Mesenchymal stem cell (in vitro differentiated cells and primary cell): ENCODE results near the gene GPR152.
"Not testable (repeated sequence)": the region's sequence is repeated elsewhere in the genome, so short reads cannot be mapped to it uniquely, and the experiment has no call there.

Source experiments
- DNase-seq: peaks from one replicate; pipeline ENCODE4 v3.0.0-alpha.2; 2013
- H2AFZ ChIP-seq: one replicate; pipeline ENCODE4 v1.6.1; 2013; ENCODE audit warnings: low read depth, mild to moderate bottlenecking, control low read depth, inconsistent platforms, low read length, moderate library complexity
- H2AK5ac ChIP-seq: 2 replicates; pipeline ENCODE4 v1.6.1; 2013; ENCODE audit warnings: low read length, moderate library complexity, mild to moderate bottlenecking, inconsistent platforms; ENCODE audit not compliant: severe bottlenecking
- H2BK120ac ChIP-seq: one replicate; pipeline ENCODE4 v1.6.1; 2013; ENCODE audit warnings: low read depth, mild to moderate bottlenecking, inconsistent platforms, low read length, moderate library complexity
- H2BK12ac ChIP-seq, 2 experiments: one replicate each; pipeline ENCODE4 v1.6.1; 2013; ENCODE audit warnings: inconsistent platforms in 2 of 2, low read length in 2 of 2, mild to moderate bottlenecking in 2 of 2, moderate library complexity in 2 of 2, control low read depth in 1 of 2
- H2BK15ac ChIP-seq: one replicate; pipeline ENCODE4 v1.6.1; 2013; ENCODE audit warnings: mild to moderate bottlenecking, low read depth, inconsistent platforms; ENCODE audit not compliant: poor library complexity, severe bottlenecking
- H2BK5ac ChIP-seq: 2 replicates; pipeline ENCODE4 v1.6.1; 2013; ENCODE audit warnings: low read depth, mild to moderate bottlenecking, low read length, control low read depth, inconsistent platforms; ENCODE audit not compliant: poor library complexity, severe bottlenecking
- H3K14ac ChIP-seq, 2 experiments: one replicate each; pipeline ENCODE4 v1.6.1; 2013; ENCODE audit warnings: inconsistent platforms in 2 of 2, low read length in 2 of 2, control low read depth in 1 of 2, mild to moderate bottlenecking in 1 of 2, moderate library complexity in 1 of 2
- H3K18ac ChIP-seq, 2 experiments: one replicate each; pipeline ENCODE4 v1.6.1; 2013; ENCODE audit warnings: inconsistent platforms in 2 of 2, low read length in 2 of 2, control low read depth in 1 of 2, low read depth in 1 of 2, mild to moderate bottlenecking in 1 of 2
- H3K23ac ChIP-seq, 2 experiments: one replicate each; pipeline ENCODE4 v1.6.1; 2013; ENCODE audit warnings: inconsistent platforms in 2 of 2, low read length in 2 of 2, mild to moderate bottlenecking in 2 of 2, moderate library complexity in 2 of 2, control low read depth in 1 of 2
- H3K27ac ChIP-seq: 2 replicates; pipeline ENCODE4 v1.5.1; 2013; ENCODE audit warnings: mild to moderate bottlenecking, moderate library complexity, low read length, control low read depth, inconsistent platforms; ENCODE audit not compliant: poor library complexity, severe bottlenecking
- H3K27me3 ChIP-seq, 2 experiments: 2 replicates each; pipeline versions ENCODE4 v1.6.1 to v1.7.0; 2013; ENCODE audit warnings: low read length in 2 of 2, mild to moderate bottlenecking in 2 of 2, moderate library complexity in 2 of 2, control low read depth in 1 of 2, inconsistent platforms in 1 of 2; ENCODE audit not compliant: control insufficient read depth in 1 of 2, insufficient read depth in 1 of 2
- H3K36me3 ChIP-seq, 2 experiments: 2 replicates each; pipeline versions ENCODE4 v1.6.1 to v1.7.0; 2013; ENCODE audit warnings: low read length in 2 of 2, control low read depth in 1 of 2, inconsistent platforms in 1 of 2, low read depth in 1 of 2, mild to moderate bottlenecking in 1 of 2; ENCODE audit not compliant: insufficient read depth in 2 of 2, control insufficient read depth in 1 of 2
- H3K4ac ChIP-seq, 2 experiments: one replicate each; pipeline ENCODE4 v1.6.1; 2013; ENCODE audit warnings: inconsistent platforms in 2 of 2, low read length in 2 of 2, mild to moderate bottlenecking in 2 of 2, moderate library complexity in 2 of 2, control low read depth in 1 of 2, low read depth in 1 of 2
- H3K4me1 ChIP-seq: 2 replicates; pipeline ENCODE4 v1.6.1; 2013; ENCODE audit warnings: low read depth, low read length, control low read depth; ENCODE audit not compliant: control insufficient read depth, insufficient read depth
- H3K4me2 ChIP-seq: 2 replicates; pipeline ENCODE4 v1.6.1; 2013; ENCODE audit warnings: low read length, mild to moderate bottlenecking, inconsistent platforms; ENCODE audit not compliant: poor library complexity, severe bottlenecking
- H3K4me3 ChIP-seq, 2 experiments: 2 replicates each; pipeline versions ENCODE4 v1.5.1 to v1.7.0; 2013; ENCODE audit warnings: low read length in 2 of 2, mild to moderate bottlenecking in 2 of 2, control low read depth in 1 of 2, low read depth in 1 of 2; ENCODE audit not compliant: insufficient read depth in 1 of 2
- H3K79me1 ChIP-seq: replicated peaks from 2 replicates; pipeline ENCODE4 v1.6.1; 2013; ENCODE audit warnings: mild to moderate bottlenecking, control low read depth, low read length, inconsistent platforms; ENCODE audit not compliant: poor library complexity, severe bottlenecking
- H3K9ac ChIP-seq: 2 replicates; pipeline ENCODE4 v1.7.0; 2013; ENCODE audit warnings: mild to moderate bottlenecking, low read length, moderate library complexity
- H3K9me3 ChIP-seq: 2 replicates; pipeline ENCODE4 v1.7.0; 2013; ENCODE audit warnings: mild to moderate bottlenecking, low read length; ENCODE audit not compliant: control insufficient read depth
- H4K8ac ChIP-seq: one replicate; pipeline ENCODE4 v1.6.1; 2013; ENCODE audit warnings: inconsistent platforms, mild to moderate bottlenecking, low read length, moderate library complexity
- H4K91ac ChIP-seq: one replicate; pipeline ENCODE4 v1.6.1; 2013; ENCODE audit warnings: mild to moderate bottlenecking, low read length, inconsistent platforms
- WGBS: methylation state at CpG from one replicate; pipeline ENCODE4 v1.1.7; 2013; ENCODE audit warnings: mixed read lengths; 5-methylcytosine and 5-hydroxymethylcytosine counted together

GPR152 gene

DNA sequence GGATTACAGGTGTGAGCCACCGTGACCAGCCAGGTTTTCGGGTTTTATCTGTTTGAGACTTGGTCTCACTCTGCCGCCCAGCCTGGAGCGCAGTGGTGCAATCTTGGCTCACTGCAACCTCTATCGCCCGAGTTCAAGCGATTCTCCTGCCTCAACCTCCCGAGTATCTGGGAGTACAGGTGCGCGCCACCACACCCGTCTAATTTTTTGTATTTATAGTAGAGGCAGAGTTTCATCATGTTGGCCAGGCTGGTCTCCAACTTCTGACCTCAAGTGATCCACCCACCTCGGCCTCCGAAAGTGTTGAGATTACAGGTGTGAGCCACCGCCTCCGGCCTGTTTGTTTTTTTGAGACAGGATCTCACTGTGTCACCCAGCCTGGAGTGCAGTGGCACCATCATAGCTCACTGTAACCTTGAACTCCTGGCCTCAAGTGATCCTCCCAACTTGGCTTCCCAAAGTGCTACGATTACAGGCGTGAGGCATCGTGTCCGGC is 25.1 kb downstream of the GPR152 start:
- 92% methylated on average over 19 of the region's 19 CpGs for WGBS

DNA sequence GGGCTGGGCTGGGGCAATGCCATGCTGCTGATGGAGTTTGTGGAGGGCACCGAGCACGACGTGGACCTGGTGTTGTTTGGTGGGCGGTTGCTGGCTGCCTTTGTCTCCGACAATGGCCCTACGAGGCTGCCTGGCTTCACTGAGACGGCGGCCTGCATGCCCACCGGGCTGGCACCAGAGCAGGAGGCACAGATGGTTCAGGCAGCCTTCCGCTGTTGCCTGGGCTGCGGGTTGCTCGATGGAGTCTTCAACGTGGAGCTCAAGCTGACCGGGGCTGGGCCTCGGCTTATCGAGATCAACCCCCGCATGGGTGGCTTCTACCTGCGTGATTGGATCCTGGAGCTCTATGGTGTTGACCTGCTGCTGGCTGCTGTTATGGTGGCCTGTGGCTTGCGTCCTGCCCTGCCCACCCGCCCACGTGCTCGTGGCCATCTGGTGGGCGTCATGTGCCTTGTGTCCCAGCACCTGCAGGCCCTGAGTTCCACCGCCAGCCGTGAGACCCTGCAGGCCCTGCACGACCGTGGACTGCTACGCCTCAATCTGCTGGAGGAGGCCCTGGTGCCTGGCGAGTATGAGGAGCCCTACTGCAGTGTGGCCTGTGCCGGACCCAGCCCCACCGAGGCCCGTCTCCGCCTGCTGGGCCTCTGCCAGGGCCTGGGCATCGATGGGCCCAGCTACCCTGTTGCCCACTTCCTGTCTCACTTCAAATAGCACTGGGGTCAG is 28.5 kb downstream of the GPR152 start:
- H3K4me1 ChIP-seq = peaks cover 35% of the 10 kb centered on the region
- no peak overlapping the region for H3K9ac ChIP-seq
- H3K23ac ChIP-seq = no peak overlapping the region
- no peak overlapping the region for H2BK120ac ChIP-seq
- H3K9me3 ChIP-seq = no peaks in the 10 kb centered on the region
- no peak overlapping the region for H4K8ac ChIP-seq
- H3K14ac ChIP-seq = no peak overlapping the region
- no peak for DNase-seq
- no peak overlapping the region for H2BK15ac ChIP-seq
- H3K4ac ChIP-seq = no peak overlapping the region
- no peak overlapping the region for H2AK5ac ChIP-seq
- peak overlapping the region in 1 of 2 experiments; percentile 1 for H3K4me3 ChIP-seq
- no peak overlapping the region for H2BK5ac ChIP-seq
- H3K36me3 ChIP-seq = peaks cover 0 to 13% of the 10 kb centered on the region in 2 experiments
- H3K79me1 ChIP-seq = peaks cover 8% of the 10 kb centered on the region
- no peak overlapping the region for H2AFZ ChIP-seq
- no peak overlapping the region for H3K27ac ChIP-seq
- H3K4me2 ChIP-seq = no peak overlapping the region
- H3K18ac ChIP-seq = no peak overlapping the region
- H3K27me3 ChIP-seq = no peaks in the 10 kb centered on the region
- H4K91ac ChIP-seq = no peak overlapping the region
- H2BK12ac ChIP-seq = no peak overlapping the region
- WGBS = 92% methylated on average over 30 of the region's 34 CpGs

More for the DNA sequence above, 25.1 kb downstream of the GPR152 start:
- not testable (repeated sequence) for H2BK5ac ChIP-seq, H2BK15ac ChIP-seq, DNase-seq, H3K23ac ChIP-seq, H3K18ac ChIP-seq, H3K9me3 ChIP-seq, H2AK5ac ChIP-seq, H3K27me3 ChIP-seq, H3K14ac ChIP-seq, H3K4me2 ChIP-seq, H2BK120ac ChIP-seq, H3K27ac ChIP-seq, H4K91ac ChIP-seq, H2BK12ac ChIP-seq, H2AFZ ChIP-seq
- peaks cover 18 to 36% of the 10 kb centered on the region in 2 experiments for H3K36me3 ChIP-seq
- H3K9ac ChIP-seq = peak overlapping the region; percentile 97
- H3K79me1 ChIP-seq = peaks cover 12% of the 10 kb centered on the region
- H4K8ac ChIP-seq = peak overlapping the region; percentile 98
- H3K4ac ChIP-seq = peak overlapping the region; percentile 19 to 85
- peaks cover 18% of the 10 kb centered on the region for H3K4me1 ChIP-seq
- H3K4me3 ChIP-seq = peak overlapping the region in 1 of 2 experiments; percentile 93

DNA sequence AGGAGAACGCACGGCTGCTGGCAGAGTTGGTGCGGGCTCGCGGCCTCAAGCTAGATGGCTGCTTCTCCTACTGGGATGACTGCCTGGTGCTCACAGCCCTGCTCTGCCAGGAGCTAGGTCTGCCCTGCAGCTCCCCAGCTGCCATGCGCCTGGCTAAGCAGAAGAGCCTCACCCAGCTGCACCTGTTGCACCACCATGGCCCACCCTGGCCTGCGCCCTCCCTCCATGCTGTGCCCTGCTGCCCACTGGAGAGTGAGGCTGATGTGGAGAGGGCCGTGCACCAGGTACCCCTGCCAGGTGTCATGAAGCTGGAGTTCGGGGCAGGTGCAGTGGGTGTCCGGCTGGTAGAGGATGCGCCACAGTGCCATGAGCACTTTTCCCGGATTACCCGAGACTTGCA is 29.1 kb downstream of the GPR152 start:
- no peaks in the 10 kb centered on the region for H3K27me3 ChIP-seq
- no peak overlapping the region for H2BK120ac ChIP-seq
- H3K4me2 ChIP-seq = no peak overlapping the region
- no peak overlapping the region for H3K9ac ChIP-seq
- H2AFZ ChIP-seq = no peak overlapping the region
- no peak overlapping the region for H3K27ac ChIP-seq
- peaks cover 38% of the 10 kb centered on the region for H3K4me1 ChIP-seq
- H3K4me3 ChIP-seq = peak overlapping the region in 1 of 2 experiments; percentile 1
- no peaks in the 10 kb centered on the region for H3K9me3 ChIP-seq
- peaks cover 8% of the 10 kb centered on the region for H3K79me1 ChIP-seq
- H3K18ac ChIP-seq = no peak overlapping the region
- no peak overlapping the region for H2BK5ac ChIP-seq
- peaks cover 0 to 17% of the 10 kb centered on the region in 2 experiments for H3K36me3 ChIP-seq
- no peak for DNase-seq
- H3K4ac ChIP-seq = no peak overlapping the region
- no peak overlapping the region for H2BK12ac ChIP-seq
- H4K8ac ChIP-seq = no peak overlapping the region
- no peak overlapping the region for H4K91ac ChIP-seq
- H3K14ac ChIP-seq = no peak overlapping the region
- no peak overlapping the region for H2BK15ac ChIP-seq
- WGBS = 95% methylated on average over 13 of the region's 13 CpGs
- no peak overlapping the region for H2AK5ac ChIP-seq
- H3K23ac ChIP-seq = no peak overlapping the region

DNA sequence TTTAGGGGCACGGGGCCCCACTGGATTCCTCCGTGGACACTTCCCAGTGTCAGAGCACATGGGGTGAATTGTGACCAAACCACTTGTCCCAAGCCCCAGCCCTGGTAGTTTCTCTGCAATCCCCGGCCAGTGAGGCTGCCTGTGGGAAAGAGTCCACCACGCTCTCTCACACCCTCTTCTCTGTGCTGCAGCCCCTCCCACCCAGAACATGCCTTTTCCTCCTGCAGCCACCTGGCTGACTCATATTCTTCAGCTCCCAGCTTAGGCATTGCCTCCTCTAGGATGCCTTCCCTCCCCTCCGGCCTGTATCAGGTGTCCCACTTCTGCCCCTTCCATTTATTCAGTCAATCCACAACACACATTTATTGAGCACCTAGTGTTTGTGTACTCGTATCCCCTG is 29.6 kb downstream of the GPR152 start:
- 84% methylated on average over 6 of the region's 6 CpGs for WGBS

More for the DNA sequence above, 29.6 kb downstream of the GPR152 start:
- Histone ChIP-seq H2BK120ac (no peak overlapping the region), H3K18ac (no peak overlapping the region), H2AFZ (no peak overlapping the region), H3K9ac (no peak overlapping the region), H3K4me2 (no peak overlapping the region), H3K4me1 (peaks cover 41% of the 10 kb centered on the region), H4K8ac (no peak overlapping the region), H3K79me1 (peaks cover 8% of the 10 kb centered on the region), H3K4ac (no peak overlapping the region), H2AK5ac (no peak overlapping the region), H3K9me3 (no peaks in the 10 kb centered on the region), H3K14ac (no peak overlapping the region), H4K91ac (peak overlapping the region; percentile 70), H2BK15ac (no peak overlapping the region), H3K27me3 (peaks cover 0 to 3% of the 10 kb centered on the region in 2 experiments), H3K27ac (no peak overlapping the region), H3K4me3 (no peak overlapping the region), H3K23ac (no peak overlapping the region), H3K36me3 (peaks cover 0 to 17% of the 10 kb centered on the region in 2 experiments), H2BK12ac (no peak overlapping the region), H2BK5ac (no peak overlapping the region)
- no peak for DNase-seq
